HCT116 (cell line): ENCODE data around the gene NR4A1. TPM values are rescaled to one million over a fixed set of nuclear protein-coding genes. Genes with fewer than 3 reads are reported as not detected.

Source experiments
- ATAC-seq: fragments of 200-7000 bp; cut with Tn5 transposase; 2 replicates; pipeline ENCODE4 v1.9.1; 2020; ENCODE audit warnings: mild to moderate bottlenecking, moderate library complexity
- BruUV-seq: library from RNA; stranded (reverse); fragments of 400-500 nt; replicated peaks from 2 replicates; lab custom pipeline; 2021; lab: Mats Ljungman, UMichigan
- CTCF ChIA-PET: fragments of 300-600 bp; sonication (Branson Sonifier 250); formaldehyde crosslinking; loops from one replicate; lab custom pipeline; 2021; ENCODE audit warnings: antibody characterized with exemption; lab: Charles Lee
- POLR2A ChIA-PET: fragments of 300-600, 350-600 bp; sonication (Branson Sonifier 250); formaldehyde crosslinking; loops from one replicate; lab custom pipeline; 2021; ENCODE audit warnings: antibody characterized with exemption; lab: Charles Lee
- RAD21 ChIA-PET, 2 experiments: fragments of 300-600 bp; sonication (Branson Sonifier 250); formaldehyde crosslinking; loops; one replicate each; lab custom pipeline; 2023; ENCODE audit warnings: low total read pairs in 2 of 2; ENCODE audit not compliant: uncharacterized antibody in 2 of 2, unreplicated experiment in 2 of 2, low non-redundant PET in 1 of 2; lab: Charles Lee
- DNase-seq: peaks from one replicate; pipeline ENCODE4 v3.0.0-alpha.2; 2010; ENCODE audit warnings: low read depth, low spot score
- H2AFZ ChIP-seq: fragments of 200-600 bp; shearing (Covaris generic), sonication (generic); 2 replicates; pipeline ENCODE4 v1.6.1; 2017; ENCODE audit warnings: low read depth, mixed run types, mixed read lengths, antibody characterized with exemption, low read length; ENCODE audit not compliant: poor library complexity, severe bottlenecking
- H3K27ac ChIP-seq: 2 replicates; pipeline ENCODE4 v1.5.1; 2012; ENCODE audit warnings: low read depth, low read length
- H3K27me3 ChIP-seq: fragments of 200-600 bp; sonication (generic); 2 replicates; pipeline ENCODE4 v1.6.1; 2016; ENCODE audit warnings: mixed run types, low read length, mixed read lengths; ENCODE audit not compliant: insufficient read depth
- H3K36me3 ChIP-seq, 2 experiments: fragments of 200-500 bp in 1 of 2; fragments of 200-600 bp in 1 of 2; sonication (Bioruptor generic) in 1 of 2; sonication (generic) in 1 of 2; 2 replicates each; pipeline versions ENCODE4 v1.5.1 to v1.6.1; 2014 to 2016; ENCODE audit warnings: low read length in 2 of 2, inconsistent platforms in 1 of 2, mixed read lengths in 1 of 2, mixed run types in 1 of 2; ENCODE audit not compliant: insufficient read depth in 2 of 2, control insufficient read depth in 1 of 2
- H3K4me1 ChIP-seq, 2 experiments: fragments of 200-600 bp in 1 of 2; sonication (generic) in 1 of 2; 2 replicates each; pipeline versions ENCODE4 v1.5.1 to v1.6.1; 2012 to 2017; ENCODE audit warnings: low read length in 2 of 2, inconsistent platforms in 1 of 2, mild to moderate bottlenecking in 1 of 2, mixed read lengths in 1 of 2, mixed run types in 1 of 2, moderate library complexity in 1 of 2; ENCODE audit not compliant: insufficient read depth in 2 of 2, control insufficient read depth in 1 of 2
- H3K4me2 ChIP-seq: fragments of 200-600 bp; sonication (generic); 2 replicates; pipeline ENCODE4 v1.6.1; 2017; ENCODE audit warnings: mixed run types, low read length, mixed read lengths
- H3K4me3 ChIP-seq, 2 experiments: fragments of 200-600 bp in 1 of 2; sonication (generic) in 1 of 2; replicated peaks in 1 of 2; 2 replicates each; pipeline ENCODE4 v1.5.1; 2011 to 2016; ENCODE audit warnings: low read length in 2 of 2, control low read depth in 1 of 2, low read depth in 1 of 2, mild to moderate bottlenecking in 1 of 2, mixed read lengths in 1 of 2, mixed run types in 1 of 2
- H3K79me2 ChIP-seq: fragments of 200-600 bp; sonication (generic); 2 replicates; pipeline ENCODE4 v1.6.1; 2017; ENCODE audit warnings: mild to moderate bottlenecking, mixed run types, low read length, moderate library complexity, mixed read lengths; ENCODE audit not compliant: insufficient read depth
- H3K9ac ChIP-seq: fragments of 200-600 bp; sonication (generic); 2 replicates; pipeline ENCODE4 v1.6.1; 2016; ENCODE audit warnings: low read length, mixed read lengths
- H3K9me2 ChIP-seq: fragments of 200-600 bp; sonication (generic), shearing (Covaris generic); 2 replicates; pipeline ENCODE4 v1.6.1; 2017; ENCODE audit warnings: mixed run types, mild to moderate bottlenecking, moderate library complexity; ENCODE audit not compliant: insufficient read depth
- H3K9me3 ChIP-seq, 2 experiments: fragments of 200-500 bp in 1 of 2; fragments of 200-600 bp in 1 of 2; sonication (Bioruptor generic) in 1 of 2; sonication (generic) in 1 of 2; 2 replicates each; pipeline ENCODE4 v1.6.1; 2014 to 2017; ENCODE audit warnings: low read length in 2 of 2, mixed read lengths in 2 of 2, inconsistent platforms in 1 of 2, low read depth in 1 of 2, mild to moderate bottlenecking in 1 of 2, mixed run types in 1 of 2, moderate library complexity in 1 of 2; ENCODE audit not compliant: control insufficient read depth in 1 of 2, insufficient read depth in 1 of 2
- H4K20me1 ChIP-seq: fragments of 200-600 bp; sonication (generic), shearing (Covaris generic); 2 replicates; pipeline ENCODE4 v1.6.1; 2017; ENCODE audit warnings: mixed run types, mild to moderate bottlenecking, moderate library complexity; ENCODE audit not compliant: insufficient read depth
- EGR1 ChIP-seq: IDR thresholded peaks from 2 replicates; pipeline ENCODE4 v1.6.1; 2012; ENCODE audit warnings: low read depth
- POLR2A ChIP-seq: IDR thresholded peaks from 2 replicates; pipeline ENCODE4 v1.7.0; 2011; ENCODE audit warnings: borderline replicate concordance; ENCODE audit not compliant: insufficient read depth, insufficient read length; ENCODE audit errors: extremely low read depth
- POLR2AphosphoS5 ChIP-seq: IDR thresholded peaks from 2 replicates; pipeline ENCODE4 v1.6.1; 2011; ENCODE audit warnings: mild to moderate bottlenecking, low read depth, low read length, moderate library complexity
- SIN3A ChIP-seq: IDR thresholded peaks from 2 replicates; pipeline ENCODE4 v1.6.1; 2012; ENCODE audit warnings: low read depth
- SP1 ChIP-seq: IDR thresholded peaks from 2 replicates; pipeline ENCODE4 v1.6.1; 2012; ENCODE audit warnings: low read depth
- YY1 ChIP-seq: IDR thresholded peaks from 2 replicates; pipeline ENCODE4 v1.6.1; 2011; ENCODE audit warnings: low read length, low read depth, moderate library complexity, mild to moderate bottlenecking; ENCODE audit not compliant: insufficient replicate concordance; ENCODE audit errors: extremely low read depth
- ZFX ChIP-seq: fragments of 450-650 bp; IDR thresholded peaks from 2 replicates; pipeline ENCODE4 v1.6.1; 2017
- ZNF274 ChIP-seq: fragments of 200-500 bp; sonication (Bioruptor generic); IDR thresholded peaks from 2 replicates; pipeline ENCODE4 v1.6.1; 2014; ENCODE audit warnings: mild to moderate bottlenecking, low read depth, low read length, inconsistent platforms
- intact Hi-C: fragments of 100-400 bp; cut with micrococcal nuclease; formaldehyde crosslinking; loops from 2 replicates; pipeline ENCODE4 v1.10.0; 2022
- total RNA-seq: library from RNA; stranded (reverse); gene quantifications from one replicate; pipeline ENCODE4 v1.2.1, GENCODE V29; 2021; ENCODE audit not compliant: unreplicated experiment
- TF ChIP-seq, protein P1 (sequence below): IDR thresholded peaks from 2 replicates; pipeline ENCODE4 v1.6.1; 2012

The NR4A1 gene
- total RNA-seq, 1 experiment from 2014 or later = 35.3 TPM

DNA sequence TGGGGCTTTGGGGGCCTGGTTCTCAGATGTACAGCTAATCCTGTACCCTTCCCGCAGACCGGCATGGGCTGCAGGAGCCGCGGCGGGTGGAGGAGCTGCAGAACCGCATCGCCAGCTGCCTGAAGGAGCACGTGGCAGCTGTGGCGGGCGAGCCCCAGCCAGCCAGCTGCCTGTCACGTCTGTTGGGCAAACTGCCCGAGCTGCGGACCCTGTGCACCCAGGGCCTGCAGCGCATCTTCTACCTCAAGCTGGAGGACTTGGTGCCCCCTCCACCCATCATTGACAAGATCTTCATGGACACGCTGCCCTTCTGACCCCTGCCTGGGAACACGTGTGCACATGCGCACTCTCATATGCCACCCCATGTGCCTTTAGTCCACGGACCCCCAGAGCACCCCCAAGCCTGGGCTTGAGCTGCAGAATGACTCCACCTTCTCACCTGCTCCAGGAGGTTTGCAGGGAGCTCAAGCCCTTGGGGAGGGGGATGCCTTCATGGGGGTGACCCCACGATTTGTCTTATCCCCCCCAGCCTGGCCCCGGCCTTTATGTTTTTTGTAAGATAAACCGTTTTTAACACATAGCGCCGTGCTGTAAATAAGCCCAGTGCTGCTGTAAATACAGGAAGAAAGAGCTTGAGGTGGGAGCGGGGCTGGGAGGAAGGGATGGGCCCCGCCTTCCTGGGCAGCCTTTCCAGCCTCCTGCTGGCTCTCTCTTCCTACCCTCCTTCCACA lies 7.6 kb downstream of the NR4A1 start:
- Histone ChIP-seq H3K27ac (no peak overlapping the region), H3K9ac (no peak overlapping the region), H3K36me3 (peaks cover 3 to 8% of the 10 kb centered on the region in 2 experiments; a peak in 2 of 4 replicates), H3K4me3 (no peak overlapping the region), H2AFZ (no peak overlapping the region), H3K9me2 (no peaks in the 10 kb centered on the region), H3K27me3 (no peaks in the 10 kb centered on the region), H3K9me3 (no peaks in the 10 kb centered on the region), H3K79me2 (peaks cover 7% of the 10 kb centered on the region; the same call in 1 of the 2 replicates), H3K4me2 (no peak overlapping the region), H3K4me1 (peaks cover 0 to 6% of the 10 kb centered on the region in 2 experiments; a peak in 2 of 4 replicates), H4K20me1 (no peaks in the 10 kb centered on the region)
- no peak for ATAC-seq
- DNase-seq = no peak
- intact Hi-C loops = no loop called here
- ChIA-PET POLR2A (interaction anchor here (1.3 to 1.8 kb wide), 2 partner anchors 7 to 10 kb away, joined by 4 to 6 read pairs; partner anchors contain the start of gene NR4A1), RAD21 (no interaction called here), CTCF (interaction anchor here (1.8 kb wide), 1 partner anchor 34 kb away, joined by 6 read pairs; no protein-coding TSS in a partner anchor)
- TF ChIP-seq ZNF274 = no peak
- TF ChIP-seq POLR2AphosphoS5 = no peak
- TF ChIP-seq SP1 = no peak
- no peak for TF ChIP-seq ZFX
- TF ChIP-seq, protein P1, sequence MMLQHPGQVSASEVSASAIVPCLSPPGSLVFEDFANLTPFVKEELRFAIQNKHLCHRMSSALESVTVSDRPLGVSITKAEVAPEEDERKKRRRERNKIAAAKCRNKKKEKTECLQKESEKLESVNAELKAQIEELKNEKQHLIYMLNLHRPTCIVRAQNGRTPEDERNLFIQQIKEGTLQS = no peak
- TF ChIP-seq SIN3A = no peak
- TF ChIP-seq POLR2A = no peak
- no peak for TF ChIP-seq YY1
- TF ChIP-seq EGR1 = no peak
- no TSS peak for BruUV-seq
